HG03460 (cell line): ENCODE data around the gene ABCC10.
"Not testable (repeated sequence)": the region's sequence is repeated elsewhere in the genome, so short reads cannot be mapped to it uniquely, and the experiment has no call there.

ENCODE experiments used
- ATAC-seq: cut with Tn5 transposase; IDR thresholded peaks from one replicate; pipeline ENCODE4 v1.9.1; 2021; ENCODE audit not compliant: unreplicated experiment

ABCC10 gene

DNA sequence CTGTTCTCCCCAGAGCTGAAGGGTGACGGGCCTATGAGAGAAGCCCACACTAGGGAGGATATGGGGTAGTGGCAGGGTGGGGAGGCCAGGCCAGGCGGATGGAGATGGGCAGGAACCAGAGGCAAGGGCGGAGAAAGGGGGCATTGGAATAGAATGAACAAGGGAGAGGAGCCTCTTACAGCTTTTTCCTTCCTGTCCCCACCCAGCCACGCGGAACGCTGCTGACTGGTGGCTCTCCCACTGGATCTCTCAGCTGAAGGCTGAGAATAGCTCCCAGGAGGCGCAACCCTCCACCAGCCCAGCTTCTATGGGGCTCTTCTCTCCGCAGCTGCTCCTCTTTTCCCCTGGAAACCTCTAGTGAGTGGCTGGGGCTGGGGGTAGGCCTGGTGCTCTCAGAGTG, 17.2 kb downstream of the ABCC10 start:
- no peak for ATAC-seq

DNA sequence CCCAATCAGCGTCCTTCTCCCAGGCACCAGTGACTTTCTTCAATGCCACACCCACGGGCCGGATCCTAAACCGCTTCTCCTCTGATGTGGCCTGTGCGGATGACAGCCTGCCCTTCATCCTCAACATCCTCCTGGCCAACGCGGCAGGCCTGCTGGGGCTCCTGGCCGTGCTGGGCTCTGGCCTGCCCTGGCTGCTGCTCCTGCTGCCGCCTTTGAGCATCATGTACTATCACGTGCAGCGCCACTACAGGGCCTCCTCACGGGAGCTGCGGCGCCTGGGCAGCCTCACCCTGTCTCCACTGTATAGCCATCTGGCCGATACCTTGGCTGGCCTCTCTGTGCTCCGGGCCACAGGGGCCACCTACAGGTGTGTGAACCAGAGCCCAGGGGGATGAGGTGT, 18.2 kb downstream of the ABCC10 start:
- ATAC-seq: no peak

DNA sequence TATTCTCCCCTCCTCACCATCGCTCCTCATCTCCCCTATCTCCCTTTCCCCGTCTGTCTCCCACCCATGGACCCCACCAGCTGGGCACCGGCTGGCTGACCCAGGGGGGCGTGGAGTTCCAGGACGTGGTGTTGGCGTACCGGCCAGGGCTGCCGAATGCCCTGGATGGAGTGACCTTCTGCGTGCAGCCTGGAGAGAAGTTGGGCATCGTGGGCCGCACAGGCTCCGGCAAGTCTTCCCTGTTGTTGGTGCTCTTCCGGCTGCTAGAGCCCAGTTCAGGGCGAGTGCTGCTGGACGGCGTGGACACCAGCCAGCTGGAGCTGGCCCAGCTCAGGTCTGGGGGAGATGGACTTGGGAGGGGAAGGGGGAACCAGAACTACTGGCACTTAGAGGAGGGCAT, 20.3 kb downstream of the ABCC10 start:
- no peak for ATAC-seq

DNA sequence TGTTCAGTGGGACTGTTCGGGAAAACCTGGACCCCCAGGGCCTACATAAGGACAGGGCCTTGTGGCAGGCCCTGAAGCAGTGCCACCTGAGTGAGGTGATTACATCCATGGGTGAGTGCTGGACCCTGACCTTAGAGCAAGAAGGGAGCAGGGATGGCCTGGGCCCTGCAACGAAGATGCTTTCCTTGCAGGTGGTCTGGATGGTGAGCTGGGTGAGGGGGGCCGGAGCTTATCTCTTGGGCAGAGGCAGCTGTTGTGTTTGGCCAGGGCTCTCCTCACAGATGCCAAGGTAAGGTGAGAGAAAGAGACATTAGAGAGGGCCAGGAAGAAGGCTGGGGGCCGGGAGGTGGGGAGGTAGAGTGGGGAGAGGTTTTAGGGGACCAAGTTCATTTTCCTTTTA, 21.6 kb downstream of the ABCC10 start:
- no peak for ATAC-seq

DNA sequence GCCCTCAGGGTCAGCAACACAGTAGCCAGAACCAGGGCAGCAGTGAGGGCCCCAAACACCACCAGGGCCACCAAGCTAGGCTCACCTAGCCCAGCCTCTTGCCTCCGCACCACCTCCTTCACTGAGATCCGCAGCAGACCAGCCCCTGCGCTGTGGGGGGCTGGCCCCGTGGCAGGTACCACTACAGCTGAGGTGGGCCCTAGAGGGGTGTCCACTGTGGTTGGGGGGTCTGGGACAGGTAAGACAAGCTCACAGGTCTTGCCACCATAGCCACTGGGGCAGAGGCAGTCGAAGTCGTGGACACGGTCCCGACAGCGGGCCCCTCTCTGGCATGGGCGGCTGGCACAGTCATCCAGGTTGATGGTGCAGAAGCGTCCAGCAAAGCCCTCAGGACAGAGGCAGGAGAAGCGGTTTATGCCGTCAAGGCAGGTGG, 23.4 kb downstream of the ABCC10 start:
- no peak for ATAC-seq

DNA sequence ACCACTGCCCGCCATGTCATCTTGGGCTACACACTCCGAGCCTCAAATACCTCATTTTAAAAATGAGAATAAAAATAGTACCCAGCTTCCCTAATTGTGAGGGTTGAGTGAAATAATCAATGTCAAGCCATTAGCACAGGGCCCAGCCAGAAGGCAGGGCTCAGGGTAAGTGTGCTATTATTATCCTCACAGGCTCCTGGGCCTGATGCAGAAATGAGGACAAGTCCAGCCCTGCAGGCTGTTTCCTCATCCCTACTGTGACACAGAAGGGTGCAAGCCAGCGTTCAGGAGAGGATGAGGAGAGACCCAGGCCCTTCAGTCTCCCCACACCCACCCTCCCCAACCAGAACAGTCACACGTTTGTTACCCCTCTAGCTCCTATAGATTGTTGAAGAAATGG, 24.0 kb downstream of the ABCC10 start:
- ATAC-seq: no peak

DNA sequence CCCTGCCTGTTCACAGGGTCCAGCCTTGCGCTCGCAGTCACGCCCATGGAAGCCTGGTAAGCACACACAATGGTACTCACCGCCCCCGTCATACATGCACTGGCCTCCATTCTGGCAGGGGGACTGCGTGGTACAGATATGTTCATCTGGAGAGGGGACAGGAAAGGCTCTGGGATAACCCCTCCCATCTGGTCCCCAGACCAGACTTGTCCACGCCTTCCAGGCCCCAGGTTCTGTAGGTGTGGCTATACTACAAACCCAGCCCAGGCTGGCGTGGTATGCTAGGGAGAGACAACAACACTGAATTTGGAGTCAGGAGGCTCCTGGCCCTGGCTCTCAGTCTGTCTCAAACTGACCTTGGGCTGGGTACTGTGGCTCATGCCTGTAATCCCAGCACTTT, 24.6 kb downstream of the ABCC10 start:
- ATAC-seq: no peak

DNA sequence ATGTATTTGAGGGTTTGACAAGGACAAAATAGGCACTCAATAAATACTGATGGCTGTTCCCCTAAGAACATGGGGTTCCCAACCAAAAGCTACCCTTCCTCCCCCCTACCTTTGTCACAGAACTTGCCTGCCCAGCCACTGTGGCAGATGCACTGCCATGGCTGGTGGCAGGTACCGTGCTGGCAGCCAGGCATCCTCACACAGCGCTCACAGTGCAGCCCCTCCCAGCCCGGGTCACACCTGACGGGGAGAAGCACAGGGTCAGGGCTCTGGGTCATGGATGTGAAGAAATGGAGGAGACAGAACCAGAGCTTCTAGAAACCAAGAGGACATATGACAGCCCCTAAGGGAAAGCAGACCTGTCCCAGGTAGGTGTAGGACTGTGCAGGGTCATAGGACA, 25.6 kb downstream of the ABCC10 start:
- ATAC-seq: no peak

DNA sequence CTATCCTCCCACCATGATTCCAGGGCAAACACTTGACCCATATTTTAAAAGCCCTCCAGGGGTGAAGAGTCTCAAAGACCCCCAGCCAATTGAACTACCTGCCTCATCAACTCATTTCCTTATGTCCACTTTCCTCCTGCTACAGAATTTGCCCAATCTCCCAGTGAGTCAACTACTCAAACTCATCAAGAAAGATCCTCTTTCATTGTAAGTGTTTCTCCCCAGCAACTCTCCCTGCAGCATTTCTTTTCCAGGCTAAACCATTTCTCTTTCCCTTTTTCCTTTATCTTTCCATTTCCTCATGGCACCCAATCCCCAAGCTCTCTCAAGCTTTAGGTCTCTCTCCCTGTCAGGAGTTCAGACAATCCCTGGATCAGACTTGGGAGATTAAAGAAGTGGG, 26.5 kb downstream of the ABCC10 start:
- ATAC-seq: no peak

DNA sequence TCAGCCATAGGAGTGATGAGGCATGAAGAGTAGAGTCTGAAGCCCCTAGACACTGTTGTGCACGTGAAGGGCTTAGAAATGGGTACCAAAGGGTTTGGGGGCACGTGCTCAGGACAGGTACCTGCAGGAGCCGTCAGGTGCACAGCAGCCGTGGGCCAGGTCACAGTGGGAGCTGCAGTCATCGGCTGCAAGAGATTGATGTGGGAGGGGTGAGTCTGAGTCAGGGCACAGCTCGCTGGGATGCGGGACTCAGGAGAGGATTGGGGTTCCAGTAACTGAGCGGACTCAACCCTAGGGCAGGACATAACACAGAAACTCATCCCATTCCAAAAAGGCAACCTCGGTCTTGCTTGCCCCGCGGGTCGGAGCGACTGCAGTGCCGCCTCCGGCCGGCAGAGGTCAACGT, 27.0 kb downstream of the ABCC10 start:
- ATAC-seq: peak; percentile 47

DNA sequence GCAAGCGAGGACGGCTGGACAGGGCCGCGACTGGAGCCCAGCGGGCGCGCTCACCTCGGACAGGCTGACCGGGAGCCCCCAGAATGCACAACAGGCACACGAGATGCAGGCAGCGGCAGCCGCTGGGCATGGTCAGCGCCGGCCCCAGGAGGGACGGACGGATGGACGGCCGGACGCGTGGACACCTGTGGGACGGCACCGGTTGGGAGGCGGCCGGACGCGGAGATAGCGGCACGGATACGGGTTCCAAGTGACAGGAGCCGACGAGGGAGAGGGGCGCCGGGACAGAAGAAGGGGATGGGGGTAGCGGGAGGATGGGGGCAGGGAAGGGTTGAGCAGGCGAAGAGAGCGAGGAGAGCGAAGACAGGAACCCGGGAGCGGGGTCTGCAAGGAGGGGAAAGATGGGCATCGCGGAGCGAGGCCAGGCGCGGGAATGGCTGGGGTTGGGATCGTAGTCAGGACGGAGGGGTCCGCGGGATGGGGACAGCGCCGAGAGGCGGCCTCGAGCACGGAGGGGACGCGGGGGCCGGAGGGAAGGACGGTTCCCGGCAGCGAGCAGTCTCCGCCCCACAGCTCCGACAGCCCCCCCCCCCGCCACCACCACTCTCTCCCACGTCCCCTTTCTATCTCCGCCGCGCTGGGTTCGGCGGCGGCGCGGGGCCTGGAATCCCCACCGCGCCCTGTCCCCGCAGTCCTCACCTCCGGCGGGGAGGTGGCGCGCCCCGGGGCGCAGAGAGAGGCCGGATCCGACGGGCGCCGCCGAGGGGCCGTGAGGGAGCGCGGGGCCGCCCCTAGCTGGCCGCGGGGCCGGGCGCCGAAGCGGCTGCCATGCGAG, 27.6 kb downstream of the ABCC10 start:
- peak; percentile 46 for ATAC-seq

DNA sequence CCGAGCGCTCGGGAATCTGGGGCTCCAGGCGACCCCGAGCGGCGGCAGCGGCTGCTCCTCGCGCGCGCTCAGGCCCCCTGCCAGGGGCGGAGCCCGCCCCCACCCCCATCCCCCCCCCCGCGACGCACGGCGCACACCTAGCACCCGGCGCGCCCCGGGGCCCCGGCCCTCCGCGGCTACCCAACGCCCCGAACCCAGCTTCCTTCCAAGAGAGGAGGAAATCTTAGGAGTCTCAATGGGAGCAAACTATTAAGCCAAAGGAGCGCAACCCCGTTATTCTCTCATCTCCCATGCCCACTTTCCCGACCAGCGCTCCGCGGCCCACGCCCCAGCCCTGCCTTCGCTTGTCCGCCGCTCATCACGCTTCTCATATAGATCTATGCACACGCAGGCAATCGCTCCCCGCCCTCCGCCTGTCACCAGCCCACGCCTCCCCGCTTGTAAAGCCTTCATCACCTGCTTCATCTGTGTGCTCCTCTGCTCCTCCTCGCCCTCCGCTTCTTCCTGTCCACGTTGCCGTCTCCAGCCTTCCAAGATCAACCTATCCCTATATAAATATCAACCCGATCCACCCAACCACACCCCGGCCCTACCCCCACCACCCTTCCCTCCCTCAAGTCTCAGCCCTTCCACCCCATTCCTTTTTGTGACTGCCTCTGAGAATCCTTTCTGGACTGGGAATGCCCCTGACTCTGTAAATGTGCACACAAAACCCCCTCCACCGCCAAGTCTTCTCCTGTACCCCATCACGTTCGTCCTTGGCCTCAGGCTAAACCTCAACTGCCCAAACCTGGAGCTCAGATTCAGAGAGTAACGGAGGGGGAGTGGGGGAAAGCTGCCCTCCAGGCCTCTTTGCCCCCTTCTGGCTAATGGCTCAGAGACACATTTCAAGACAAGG, 28.4 kb downstream of the ABCC10 start, which contains the start of gene DLK2:
DLK2 (minus strand) TSS at position 18 of the 898 bp plus-strand sequence. CDS start 723 bp downstream, outside the sequence.
- peak; percentile 29 for ATAC-seq

DNA sequence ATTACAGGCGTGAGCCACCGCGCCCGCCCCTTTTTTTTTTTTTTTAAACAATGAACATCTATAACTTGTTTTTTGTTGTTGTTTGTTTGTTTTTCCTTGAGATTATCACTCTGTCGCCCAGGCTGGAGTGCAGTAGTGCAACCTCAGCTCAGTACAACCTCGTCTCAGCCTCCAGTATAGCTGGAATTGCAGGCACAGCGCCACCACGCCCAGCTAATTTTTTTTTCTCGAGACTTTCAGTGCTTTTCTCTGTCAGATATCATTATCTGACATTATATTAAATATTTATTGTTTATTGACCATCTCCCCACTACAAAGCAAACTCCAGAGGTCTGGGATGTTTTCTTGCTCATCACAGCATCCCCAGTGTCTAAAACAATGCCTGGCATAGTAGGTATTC, 30.3 kb downstream of the ABCC10 start:
- ATAC-seq: no peak

DNA sequence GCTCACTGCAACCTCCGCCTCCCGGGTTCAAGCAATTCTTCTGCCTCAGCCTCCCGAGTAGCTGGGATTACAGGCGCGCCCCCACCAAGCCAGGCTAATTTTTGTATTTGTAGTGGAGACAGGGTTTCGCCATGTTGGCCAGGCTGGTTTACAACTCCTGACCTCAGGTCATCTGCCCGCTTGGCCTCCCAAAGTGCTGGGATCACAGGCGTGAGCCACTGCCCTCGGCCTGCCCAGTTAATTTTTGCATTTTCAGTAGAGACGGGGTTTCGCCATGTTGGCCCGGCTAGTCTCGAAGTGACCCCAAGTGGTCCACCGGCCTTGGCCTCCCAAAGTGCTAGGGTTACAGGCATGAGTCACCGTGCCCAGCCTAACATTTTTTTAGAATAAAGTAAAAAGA, 30.8 kb downstream of the ABCC10 start:
- not testable (repeated sequence) for ATAC-seq

DNA sequence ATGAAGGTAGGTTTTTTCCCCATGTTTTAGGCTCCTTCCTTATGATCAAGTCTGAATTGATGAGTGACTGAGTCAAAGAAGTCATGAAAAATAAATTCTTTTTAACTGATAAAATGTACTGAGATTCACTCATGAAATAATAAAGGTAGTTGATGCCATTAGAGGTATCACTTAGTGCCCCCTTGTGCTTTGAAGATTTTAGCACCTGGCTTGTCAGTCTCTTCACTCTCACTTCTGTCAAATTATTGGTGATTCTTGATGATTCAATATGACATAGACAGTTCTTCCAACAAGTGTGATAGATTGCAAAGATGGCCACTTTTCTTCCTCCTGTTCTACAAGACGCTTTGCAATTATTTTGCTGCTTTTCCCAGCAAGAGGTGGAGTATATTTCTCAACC, 32.2 kb downstream of the ABCC10 start:
- no peak for ATAC-seq

DNA sequence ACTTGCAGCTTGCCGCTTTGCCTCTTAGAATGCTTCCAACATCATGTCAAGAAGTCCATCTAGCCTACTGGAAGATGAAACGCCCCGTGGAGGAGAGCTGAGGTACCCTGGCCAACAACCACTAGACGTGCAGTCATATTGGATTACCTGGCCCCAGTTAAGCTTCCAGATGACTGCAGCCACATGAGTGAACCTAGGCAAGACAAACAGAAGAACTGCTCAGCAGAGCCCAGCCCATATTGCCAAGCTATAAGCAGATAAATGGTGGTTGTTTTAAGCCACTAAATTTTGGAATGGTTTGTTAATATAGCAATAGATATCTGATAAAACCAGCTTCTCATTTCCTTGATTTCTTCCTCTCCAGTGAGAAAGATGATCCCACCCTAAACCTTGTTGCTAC, 32.7 kb downstream of the ABCC10 start:
- no peak for ATAC-seq

DNA sequence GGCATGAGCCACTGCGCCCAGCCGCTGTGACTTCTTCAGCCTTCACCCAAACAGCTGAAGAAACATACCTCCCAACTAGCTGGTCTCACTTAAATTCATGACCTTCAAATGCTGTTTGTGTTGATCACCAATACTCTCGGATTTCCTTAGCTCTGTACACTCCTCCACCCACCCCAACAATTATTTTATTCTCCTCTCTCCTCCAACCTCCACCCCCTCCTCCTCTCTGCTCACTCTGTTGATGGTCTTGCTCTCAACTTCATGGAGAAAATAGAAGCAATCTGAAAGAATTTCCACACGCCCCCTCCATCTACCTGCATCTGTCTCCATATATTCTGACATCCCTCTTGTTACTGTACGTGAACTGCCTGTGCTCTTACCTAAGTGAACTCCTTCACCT, 34.6 kb downstream of the ABCC10 start:
- ATAC-seq: no peak

DNA sequence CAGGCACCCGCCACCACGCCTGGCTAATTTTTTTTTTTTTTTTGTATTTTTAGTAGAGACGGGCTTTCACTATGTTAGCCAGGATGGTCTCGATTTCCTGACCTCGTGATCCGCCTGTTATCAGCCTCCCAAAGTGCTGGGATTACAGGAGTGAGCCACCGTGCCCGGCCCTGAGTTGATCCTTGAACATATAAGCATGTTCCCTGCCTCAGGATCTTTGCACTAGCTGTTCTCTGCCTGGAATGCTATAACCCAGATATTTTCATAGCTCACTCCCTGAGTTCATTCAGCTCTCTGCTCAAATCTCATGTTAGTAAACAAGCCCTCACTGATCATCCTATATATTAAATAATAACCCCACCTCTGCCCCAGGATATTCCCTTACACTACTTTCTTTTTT, 37.0 kb downstream of the ABCC10 start:
- ATAC-seq: no peak

DNA sequence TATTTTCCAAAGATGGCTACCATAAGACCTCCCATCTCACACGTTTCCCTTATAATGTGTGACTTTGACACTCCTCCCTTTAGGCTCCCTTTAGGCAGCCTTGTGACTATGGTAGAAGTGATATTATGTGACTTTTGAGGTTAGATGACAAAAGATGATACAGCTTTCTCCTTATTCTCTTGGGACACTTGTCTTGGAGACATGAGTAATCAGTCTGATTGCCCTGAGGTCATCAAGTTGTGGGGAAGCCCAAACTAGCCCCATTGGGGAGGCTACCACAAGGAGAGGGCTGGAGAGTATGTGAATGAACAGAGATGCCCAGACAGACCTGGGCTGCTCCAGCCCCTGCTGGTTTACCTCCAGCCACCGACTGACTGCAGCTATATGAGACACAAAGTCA, 38.6 kb downstream of the ABCC10 start:
- no peak for ATAC-seq

DNA sequence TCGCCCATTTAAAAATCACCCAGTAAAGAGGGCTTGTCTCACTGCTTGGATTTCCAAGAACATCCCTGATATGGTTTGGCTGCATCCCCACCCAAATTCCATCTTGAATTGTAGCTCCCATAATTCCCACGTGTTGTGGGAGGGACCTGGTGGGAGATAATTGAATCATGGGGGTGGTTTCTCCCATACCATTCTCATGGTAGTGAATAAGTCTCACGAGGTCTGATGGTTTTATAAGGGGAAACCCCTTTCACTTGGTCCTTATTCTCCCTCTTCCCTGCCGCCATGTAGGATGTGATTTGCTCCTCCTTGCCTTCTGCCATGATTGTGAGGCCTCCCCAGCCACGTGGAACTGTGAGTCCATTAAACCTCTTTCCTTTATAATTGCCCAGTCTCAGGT, 39.9 kb downstream of the ABCC10 start:
- not testable (repeated sequence) for ATAC-seq

DNA sequence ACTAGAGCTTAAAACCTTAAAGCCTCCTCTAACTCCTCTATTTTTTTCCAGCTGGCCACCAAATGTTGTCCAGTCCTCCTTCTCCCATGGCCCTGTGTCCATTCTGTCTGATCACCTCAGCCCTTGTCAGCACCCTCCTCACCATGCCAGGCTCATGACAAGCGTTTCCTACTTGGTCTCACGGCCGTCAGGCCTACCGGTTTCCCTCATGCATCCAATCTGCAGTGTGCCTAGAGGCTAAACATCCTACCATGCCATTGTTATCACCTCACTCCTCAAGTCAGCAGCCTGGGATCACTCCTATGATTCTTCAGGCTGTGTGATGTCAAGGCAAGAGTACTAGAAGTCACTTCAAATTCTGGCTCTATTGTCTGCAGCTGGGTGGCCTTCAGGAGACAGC, 40.4 kb downstream of the ABCC10 start:
- ATAC-seq: no peak

DNA sequence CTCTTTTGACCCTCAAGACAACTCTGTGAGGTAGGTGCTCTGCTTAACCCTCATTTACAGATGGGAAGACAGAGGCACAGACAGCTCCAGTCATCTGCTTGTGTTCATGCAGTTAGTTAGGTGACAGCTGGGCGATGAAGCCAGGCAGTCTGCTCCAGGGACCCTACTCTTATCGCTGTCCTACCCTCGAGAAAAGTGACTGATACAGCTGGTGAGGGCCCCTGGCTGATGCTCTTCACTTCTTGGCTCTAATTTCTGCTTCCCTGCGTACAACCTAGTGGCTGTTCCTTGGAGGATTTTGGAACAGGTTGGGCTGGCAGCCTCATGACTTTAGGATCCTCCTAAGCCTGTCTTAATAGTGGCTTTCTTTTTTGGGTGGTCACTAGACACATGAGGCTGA, 40.9 kb downstream of the ABCC10 start:
- ATAC-seq: no peak
